HUDEP-2 (cell line): ENCODE measurements around the gene LUM.

ENCODE experiments used
- DNase-seq, 76 experiments: peaks; one replicate each; lab custom pipeline; 2025; ENCODE audit not compliant: unreplicated experiment in 76 of 76; lab: John Stamatoyannopoulos, UW

LUM gene

DNA sequence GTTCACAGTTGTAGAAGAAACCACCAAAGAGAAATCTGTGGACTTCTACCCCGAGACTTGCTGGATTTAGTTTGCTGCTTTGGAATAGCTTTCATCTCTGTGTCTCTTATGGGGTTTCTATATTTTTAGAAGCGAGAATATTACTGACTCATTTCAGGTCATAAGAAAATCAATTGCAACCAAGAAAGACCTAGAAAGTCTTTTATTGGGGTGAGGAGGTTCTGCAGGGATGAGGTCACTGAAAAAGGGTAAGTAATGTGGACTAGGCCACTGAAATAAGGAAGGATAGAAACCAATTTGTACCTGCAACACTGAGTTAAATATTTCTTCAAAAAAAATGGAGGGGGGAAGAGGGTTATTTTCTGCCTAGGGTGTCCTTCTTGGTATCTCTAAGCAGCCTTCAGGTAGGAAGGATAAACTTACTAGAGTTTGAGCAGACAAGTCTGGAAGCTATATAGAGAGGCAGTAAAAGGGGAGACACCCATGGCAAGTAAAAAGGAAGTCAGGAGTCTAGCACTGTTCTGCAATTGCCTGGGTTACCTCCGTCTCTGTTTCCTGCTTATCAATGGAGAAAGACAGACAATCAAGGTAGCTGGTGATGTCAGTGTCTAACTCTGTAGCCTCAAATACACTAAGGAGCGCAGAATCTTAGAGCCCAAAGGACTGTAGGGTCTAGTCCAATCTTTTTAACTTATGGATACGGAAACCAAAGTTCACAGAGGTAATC lies 33.9 kb downstream of the LUM start:
- DNase-seq: no peak

DNA sequence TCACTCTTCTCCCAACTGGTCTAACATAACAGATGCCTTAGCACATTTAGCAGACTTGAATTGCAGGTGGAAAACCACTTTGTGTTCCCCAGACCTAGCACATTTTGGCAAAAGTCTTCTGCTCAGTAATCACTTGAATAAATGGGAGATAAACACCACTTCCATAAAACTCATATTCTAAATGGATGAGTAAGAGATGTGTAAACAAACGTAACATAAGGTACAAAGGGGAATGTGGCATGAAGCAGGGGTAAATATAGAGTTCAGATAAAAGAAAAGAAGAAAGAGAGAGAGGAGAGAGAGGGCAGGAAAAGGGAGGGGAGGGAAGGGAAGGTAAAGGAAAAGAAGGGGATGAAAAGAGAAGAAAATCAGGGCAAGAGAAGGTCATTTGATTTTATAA lies 36.4 kb downstream of the LUM start:
- no peak for DNase-seq

DNA sequence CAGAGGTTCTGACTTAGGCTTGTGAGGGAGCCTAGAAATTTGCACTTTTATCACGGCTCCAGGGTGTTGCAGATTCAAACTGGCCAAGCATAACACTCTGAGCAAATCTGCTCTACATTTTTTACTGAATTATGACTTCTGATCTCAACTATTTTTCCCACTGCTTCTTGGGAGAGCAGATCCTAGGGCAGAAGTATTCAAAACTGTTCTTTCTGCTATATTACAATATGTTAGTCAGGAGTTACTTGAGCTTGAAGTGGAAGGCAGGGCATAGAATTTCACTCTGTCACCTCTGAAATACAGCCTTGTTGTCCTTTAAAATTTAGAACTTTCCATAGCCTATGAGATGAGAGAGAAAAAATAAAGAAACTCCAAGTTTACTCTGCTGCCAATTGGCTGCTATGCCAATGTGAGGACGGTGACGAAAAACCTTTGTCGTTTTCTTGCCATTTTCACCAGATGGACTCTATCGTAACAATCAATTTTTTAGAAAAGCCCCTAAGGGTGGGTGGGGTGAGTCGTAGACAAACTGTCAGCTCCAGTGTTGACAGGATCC lies 37.1 kb downstream of the LUM start:
- DNase-seq: no peak

DNA sequence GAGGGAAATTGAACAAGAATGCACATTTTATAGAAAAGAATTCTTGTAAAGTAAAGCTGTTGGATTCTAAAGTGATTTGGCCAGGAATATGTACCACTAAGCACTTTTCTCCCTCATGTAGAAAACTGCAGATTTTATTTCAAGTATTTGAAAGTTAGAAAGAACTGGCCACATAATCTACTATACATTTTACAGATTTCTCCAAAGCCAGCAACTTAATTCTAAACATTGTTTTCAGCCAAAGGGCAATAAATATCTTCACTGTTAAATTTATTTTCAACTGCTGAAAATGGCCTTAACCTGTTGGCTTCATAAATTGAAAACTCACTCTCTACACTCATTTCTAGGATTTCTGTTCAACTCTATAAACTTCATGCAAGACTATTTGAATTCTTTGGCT lies 37.9 kb downstream of the LUM start:
- no peak for DNase-seq

DNA sequence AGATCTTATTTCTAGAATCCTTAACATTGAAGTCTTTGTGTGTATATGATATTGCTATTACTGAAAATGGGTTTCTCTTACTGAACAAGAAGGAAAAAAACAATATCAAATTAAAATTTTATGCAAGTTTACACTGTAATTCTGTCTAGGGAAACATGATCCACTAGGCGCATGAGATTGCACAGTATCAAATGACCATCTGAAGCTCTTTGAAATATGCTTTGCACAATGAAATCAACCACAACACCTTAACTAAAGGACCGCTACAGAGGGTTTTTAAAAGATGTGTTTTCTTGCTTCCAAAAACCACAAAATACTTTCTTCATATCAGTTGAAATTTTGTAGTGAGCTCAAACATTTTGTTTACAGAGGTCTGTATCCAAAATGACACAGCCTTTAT lies 38.4 kb downstream of the LUM start:
- DNase-seq: no peak

DNA sequence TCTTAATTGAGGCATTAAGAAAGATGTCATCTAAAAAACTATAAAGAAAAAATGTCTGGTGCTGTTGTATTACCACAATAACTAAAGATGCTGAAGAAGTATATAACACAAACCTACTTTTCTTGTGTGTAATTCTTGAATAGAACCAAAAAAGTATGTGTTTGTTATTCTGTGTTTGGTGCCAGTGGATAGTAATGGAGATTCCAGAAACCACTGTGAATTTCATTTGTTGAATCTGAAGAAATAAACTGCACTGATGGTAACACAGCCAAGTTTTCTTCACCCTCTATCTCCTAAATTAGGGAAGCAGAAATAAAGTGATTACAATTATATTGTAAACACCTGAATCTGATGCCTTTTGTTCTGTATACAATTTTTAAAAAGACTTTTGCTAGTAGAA lies 40.4 kb downstream of the LUM start:
- DNase-seq: no peak

DNA sequence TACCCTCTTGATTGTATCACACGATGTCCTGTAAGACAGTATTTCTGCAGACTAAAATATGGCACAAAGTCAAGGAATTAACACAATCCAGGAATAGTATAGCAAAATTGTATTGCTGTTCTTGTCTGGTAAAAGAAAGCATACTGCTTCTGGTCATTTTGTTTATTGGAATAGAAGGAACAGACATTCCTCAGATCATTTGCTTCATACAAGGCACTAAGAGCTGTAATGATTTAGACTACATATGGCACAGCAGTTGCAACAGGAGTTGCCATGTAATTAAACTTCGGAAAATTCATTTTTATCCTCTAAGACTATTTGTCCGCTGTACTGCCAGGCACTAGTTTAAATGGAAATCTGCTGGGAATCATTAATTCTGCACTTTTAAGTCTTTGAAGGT lies 45.9 kb downstream of the LUM start:
- no peak for DNase-seq

DNA sequence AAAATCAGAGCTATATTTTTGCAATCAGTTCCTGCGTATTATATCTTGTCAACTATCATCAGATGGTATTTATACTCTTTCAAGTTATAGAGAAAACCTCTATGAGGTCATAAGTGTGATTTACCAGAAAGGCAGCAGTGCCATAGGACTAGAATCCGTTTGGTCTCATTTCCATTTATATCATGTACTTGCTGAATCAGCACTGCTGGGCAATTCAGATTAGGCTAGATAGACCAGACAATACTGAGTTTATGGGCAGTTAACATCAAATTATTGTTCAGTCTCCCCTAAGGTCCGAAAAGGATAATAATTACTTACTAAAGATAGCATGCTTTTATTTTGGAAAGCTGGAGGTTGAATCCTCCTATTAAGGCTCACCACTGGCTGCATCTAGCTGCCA lies 46.7 kb downstream of the LUM start:
- DNase-seq: no peak

DNA sequence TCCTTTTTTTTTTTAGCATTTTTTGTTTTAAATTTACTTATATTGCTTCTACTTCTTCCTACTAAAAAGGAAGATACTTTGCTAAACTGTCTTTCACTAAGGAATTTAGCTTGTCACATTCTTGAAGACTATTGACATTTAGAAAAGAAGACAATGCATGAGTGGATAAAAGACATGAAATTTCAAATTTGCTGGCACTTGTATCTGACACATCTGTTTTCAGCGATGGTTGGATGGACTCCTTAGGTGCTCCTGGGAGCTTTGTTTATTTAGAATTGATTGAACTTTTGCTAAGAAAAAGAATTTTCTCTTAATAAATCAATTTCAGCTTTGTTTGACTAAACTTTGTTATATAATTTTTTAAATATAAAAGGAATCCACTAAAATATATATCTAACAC lies 50.2 kb downstream of the LUM start:
- DNase-seq: no peak

DNA sequence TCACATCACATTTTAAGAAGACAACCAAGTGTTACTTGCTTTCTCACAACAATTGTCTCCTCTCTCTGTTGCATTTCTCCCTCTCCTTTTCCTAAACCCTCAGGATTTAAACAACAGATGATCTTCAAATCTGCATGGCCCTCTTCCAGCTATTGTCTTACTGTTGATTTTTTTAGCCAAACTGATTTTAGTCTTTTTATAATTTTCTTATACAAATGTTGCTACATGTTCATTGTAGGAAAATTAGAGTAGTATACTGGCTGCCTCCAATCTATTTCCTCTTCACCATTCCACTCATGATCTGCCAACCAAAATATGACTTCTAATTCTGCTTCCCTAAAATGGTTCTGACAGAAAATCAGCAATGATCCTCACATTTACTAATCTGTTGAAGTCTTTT lies 52.1 kb downstream of the LUM start:
- DNase-seq: no peak

DNA sequence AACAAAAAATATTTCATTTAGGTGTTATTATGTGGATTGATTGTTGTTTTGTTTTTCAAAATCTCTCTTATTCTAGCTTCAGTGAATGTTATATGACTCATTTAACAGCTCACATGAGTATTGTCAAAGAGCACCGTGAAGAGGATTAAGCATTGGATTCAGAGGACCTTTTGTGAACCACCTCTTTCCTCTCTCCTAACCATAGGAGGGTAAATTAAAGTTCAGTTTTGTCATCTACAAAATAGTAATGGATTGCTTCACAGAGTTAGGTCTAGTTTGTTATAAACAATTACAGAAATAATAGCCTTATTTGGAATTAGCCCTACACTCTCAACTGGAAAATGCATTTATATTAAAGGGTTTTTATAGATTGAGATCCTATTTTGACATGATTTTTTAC lies 52.5 kb downstream of the LUM start:
- no peak for DNase-seq

DNA sequence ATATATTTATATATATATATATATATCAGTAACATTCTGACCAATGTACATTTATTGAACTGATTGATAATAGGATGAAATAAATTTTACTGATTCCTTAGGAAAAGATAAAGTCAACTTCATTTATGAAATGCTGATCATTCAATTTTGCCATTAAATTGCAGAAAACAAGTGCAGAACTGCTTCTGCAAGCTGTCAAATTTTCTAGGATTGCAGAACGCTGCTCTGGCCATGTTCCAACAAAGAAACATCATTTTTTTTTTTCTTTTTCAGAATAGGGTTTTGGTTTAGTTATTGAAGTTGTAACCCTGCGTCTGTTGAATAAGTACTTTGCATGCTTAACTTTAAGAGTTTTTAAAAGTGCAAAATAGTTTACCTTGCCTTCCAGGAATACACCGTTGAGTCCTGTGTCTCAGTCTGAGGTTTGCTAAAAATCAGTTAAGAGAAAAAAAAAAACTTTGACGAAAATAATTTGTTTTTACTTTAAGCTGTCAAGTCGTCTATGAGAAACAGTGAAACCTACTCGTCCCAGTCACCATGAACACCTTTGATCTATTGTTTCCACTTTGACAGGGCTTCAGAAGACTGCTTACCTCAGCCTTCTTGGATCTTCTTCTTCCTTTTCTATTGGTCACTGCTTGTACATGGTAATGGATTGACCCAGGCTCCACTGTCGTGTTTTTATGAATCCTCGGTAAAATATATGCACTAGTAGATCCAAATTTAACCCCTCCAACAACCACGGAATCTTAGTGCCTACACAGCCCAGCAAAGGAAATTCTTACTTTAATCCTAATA lies 53.7 kb downstream of the LUM start, which contains the start of gene KERA:
KERA (minus strand) TSS at position 657 of the 798 bp plus-strand sequence. CDS start 1,743 bp downstream, outside the sequence.
- DNase-seq: no peak

DNA sequence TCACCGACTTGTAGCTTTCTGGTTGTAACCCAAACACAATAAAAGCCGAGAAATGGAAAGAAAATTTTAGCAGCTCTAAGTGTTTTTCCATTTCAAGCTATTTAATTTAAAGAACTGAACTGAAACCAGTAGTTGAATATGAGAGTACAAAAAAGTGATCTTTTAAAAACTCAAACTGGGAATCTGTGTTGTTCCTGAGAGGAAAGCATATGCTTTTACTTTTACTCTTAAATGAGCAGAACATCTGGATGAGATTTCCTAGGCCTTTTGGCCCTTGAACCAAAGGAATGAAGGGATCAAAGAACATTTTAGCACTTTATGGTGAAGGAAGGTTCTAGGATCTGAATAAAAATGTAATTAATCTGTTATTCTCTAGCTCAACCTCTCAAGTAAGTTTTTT lies 54.8 kb downstream of the LUM start:
- no peak for DNase-seq

DNA sequence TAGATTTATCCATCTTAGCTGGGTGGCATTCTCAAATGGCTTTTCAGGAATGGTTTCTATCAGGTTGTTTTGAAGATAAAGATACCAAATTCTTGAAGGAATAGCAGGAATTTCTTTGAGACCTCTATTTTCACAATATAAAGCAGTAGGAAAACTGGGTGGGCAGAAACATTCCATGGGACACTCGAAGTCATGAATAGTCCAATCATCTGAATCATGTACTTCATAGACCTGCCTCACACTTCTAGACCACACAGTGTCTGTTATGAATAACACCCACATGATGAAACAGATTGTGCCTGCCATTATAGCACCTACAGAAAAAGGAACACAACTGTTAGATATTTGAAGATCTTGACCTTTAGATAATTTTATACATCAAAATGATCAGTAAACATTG lies 55.3 kb downstream of the LUM start:
- DNase-seq: no peak

DNA sequence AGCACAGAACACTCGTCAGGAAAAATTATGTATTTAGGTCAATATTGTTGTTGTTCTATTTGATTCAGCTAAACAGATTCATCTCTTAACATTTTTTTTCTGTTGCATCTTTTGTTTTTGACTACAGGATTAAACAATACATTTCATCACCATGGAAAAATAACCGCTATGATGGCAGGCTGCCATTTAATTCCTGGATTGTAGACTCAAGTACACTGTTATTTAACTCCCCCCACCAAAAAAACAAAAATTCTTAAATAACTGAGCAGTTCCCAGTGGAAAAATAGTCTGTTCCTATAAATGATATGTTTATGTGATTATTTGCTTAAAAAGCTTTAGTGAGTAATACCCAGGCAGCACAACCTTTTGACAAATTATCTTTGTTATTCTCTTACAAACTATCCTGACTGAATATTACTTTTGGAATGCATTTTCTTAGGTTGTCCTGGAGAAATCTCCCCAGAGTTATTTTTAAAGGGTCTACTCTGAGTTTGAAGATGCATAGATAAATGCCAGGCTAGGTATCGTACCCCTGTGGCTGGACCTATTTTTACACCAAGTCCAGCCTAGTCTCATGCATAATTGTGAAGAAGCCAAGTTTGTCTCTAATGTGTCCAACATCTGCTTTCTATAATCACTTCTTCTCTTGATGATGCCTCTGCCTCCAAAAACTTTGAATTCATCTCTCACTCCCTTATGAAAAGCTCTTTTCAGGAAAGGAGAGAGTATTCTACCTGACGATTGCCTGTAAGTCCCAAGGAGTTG lies 57.2 kb downstream of the LUM start:
- DNase-seq: no peak
